ENCODE measurements around the gene CCNT2. TPM values are rescaled to one million over a fixed set of nuclear protein-coding genes. Genes with fewer than 3 reads are reported as not detected.

Gene CCNT2
- total RNA-seq, 1 experiment from 2014 or later = 39.4 TPM

- 0 out of 2 replicates have a peak, but pooled peaks cover 2% of the 10 kb centered on the region for H3K36me3 ChIP-seq (ENCODE audit: control insufficient read depth, insufficient read depth, low read length)
- DNase-seq = no peak
- Mint-ChIP-seq H3K36me3 (ENCODE audit: insufficient read depth, unreplicated experiment) (peaks cover 50% of the 10 kb centered on the region), H3K4me1 (ENCODE audit: low read depth, unreplicated experiment) (peaks cover 19% of the 10 kb centered on the region), H3K9me3 (ENCODE audit: unreplicated experiment) (no peaks in the 10 kb centered on the region), H3K27me3 (ENCODE audit: insufficient read depth, unreplicated experiment) (no peaks in the 10 kb centered on the region), H3K4me3 (ENCODE audit: unreplicated experiment) (no peak overlapping the region), H3K27ac (ENCODE audit: unreplicated experiment) (peak overlapping the region; percentile 10)
- H3K27me3 ChIP-seq (replicated peaks; ENCODE audit: control insufficient read depth, insufficient read depth, low read length) = no peaks in the 10 kb centered on the region
- H3K9me3 ChIP-seq = no peaks in the 10 kb centered on the region
- ChIA-PET CTCF (no interaction called here), POLR2A (no interaction called here)
- no peaks in the 10 kb centered on the region for H3K4me1 ChIP-seq
- intact Hi-C loops (cut with micrococcal nuclease; ENCODE audit: unreplicated experiment) = no loop called here
- TF ChIP-seq CTCF (IDR thresholded peaks at IDR 0.05; ENCODE audit: insufficient read depth in 1 of 2, low read depth in 1 of 2, low read length in 1 of 2, severe bottlenecking in 1 of 2, unreplicated experiment in 1 of 2) = no peak
- BruUV-seq (replicated peaks) = no TSS peak
- no peak overlapping the region for H3K4me3 ChIP-seq (ENCODE audit: low read depth, low read length)
Observed at GRCh38 chr2:134926231-134926931, 7.8 kb downstream of the CCNT2 start.

- no peaks in the 10 kb centered on the region for H3K27me3 Mint-ChIP-seq (ENCODE audit: insufficient read depth, unreplicated experiment)
- H3K36me3 Mint-ChIP-seq (ENCODE audit: insufficient read depth, unreplicated experiment) = peaks cover 46% of the 10 kb centered on the region
- POLR2A ChIA-PET = no interaction called here
- H3K9me3 Mint-ChIP-seq (ENCODE audit: unreplicated experiment) = no peaks in the 10 kb centered on the region
- H3K9me3 ChIP-seq = no peaks in the 10 kb centered on the region
- no peak overlapping the region for H3K4me3 ChIP-seq (ENCODE audit: low read depth, low read length)
- intact Hi-C loops (cut with micrococcal nuclease; ENCODE audit: unreplicated experiment) = no loop called here
- peaks cover 19% of the 10 kb centered on the region for H3K4me1 Mint-ChIP-seq (ENCODE audit: low read depth, unreplicated experiment)
- H3K4me3 Mint-ChIP-seq (ENCODE audit: unreplicated experiment) = no peak overlapping the region
- CTCF ChIA-PET = no interaction called here
- no peak for TF ChIP-seq CTCF (IDR thresholded peaks at IDR 0.05; ENCODE audit: insufficient read depth in 1 of 2, low read depth in 1 of 2, low read length in 1 of 2, severe bottlenecking in 1 of 2, unreplicated experiment in 1 of 2)
- no peak overlapping the region for H3K27ac Mint-ChIP-seq (ENCODE audit: unreplicated experiment)
- 0 out of 2 replicates have a peak, but pooled peaks cover under 1% of the 10 kb centered on the region for H3K4me1 ChIP-seq
- BruUV-seq (replicated peaks) = no TSS peak
- 0 out of 2 replicates have a peak, but pooled peaks cover 2% of the 10 kb centered on the region for H3K36me3 ChIP-seq (ENCODE audit: control insufficient read depth, insufficient read depth, low read length)
- H3K27me3 ChIP-seq (replicated peaks; ENCODE audit: control insufficient read depth, insufficient read depth, low read length) = no peaks in the 10 kb centered on the region
- DNase-seq = no peak
Observed at GRCh38 chr2:134927195-134927594, 8.6 kb downstream of the CCNT2 start.

DNA sequence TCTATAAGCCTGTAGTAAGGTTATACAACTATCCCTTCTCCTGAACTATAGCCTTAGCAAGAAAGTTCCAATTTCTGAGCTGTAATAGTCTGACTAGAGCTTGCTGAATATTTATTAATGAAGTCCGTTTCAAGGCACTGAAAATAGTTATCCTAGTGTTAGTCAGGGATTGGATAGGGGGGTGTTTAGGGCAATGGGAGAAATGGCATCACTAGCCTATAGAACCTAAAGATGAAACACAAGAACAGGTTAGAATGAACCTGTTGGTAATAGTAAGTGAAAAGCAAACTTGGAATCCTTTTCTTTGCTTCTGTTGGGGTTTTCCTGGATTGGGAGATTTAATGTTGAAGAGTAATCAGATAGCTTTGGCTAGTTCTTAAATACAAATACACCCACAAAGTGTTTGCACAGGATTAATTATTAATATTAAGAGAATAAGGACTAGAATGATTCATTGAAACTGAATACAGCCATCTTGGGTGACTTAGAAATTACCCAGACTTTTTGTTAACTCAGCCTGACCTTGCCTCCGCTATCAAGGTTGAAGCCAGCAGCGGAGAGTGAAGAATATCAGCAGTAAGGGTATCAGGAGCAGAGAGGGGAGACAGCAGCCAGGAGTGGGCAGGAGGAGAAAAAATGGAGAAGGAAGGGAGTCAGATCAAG is 14.4 kb downstream of the CCNT2 start:
- Histone ChIP-seq H3K4me1 (peaks cover 15% of the 10 kb centered on the region), H3K9me3 (no peaks in the 10 kb centered on the region), H3K4me3 (ENCODE audit: low read depth, low read length) (no peak overlapping the region), H3K27me3 (replicated peaks; ENCODE audit: control insufficient read depth, insufficient read depth, low read length) (no peaks in the 10 kb centered on the region), H3K36me3 (ENCODE audit: control insufficient read depth, insufficient read depth, low read length) (no peaks in the 10 kb centered on the region)
- no peak overlapping the region for H3K27ac Mint-ChIP-seq (ENCODE audit: unreplicated experiment)
- BruUV-seq (replicated peaks) = no TSS peak
- peaks cover 52% of the 10 kb centered on the region for H3K36me3 Mint-ChIP-seq (ENCODE audit: insufficient read depth, unreplicated experiment)
- POLR2A ChIA-PET = no interaction called here
- TF ChIP-seq CTCF (IDR thresholded peaks at IDR 0.05; ENCODE audit: insufficient read depth in 1 of 2, low read depth in 1 of 2, low read length in 1 of 2, severe bottlenecking in 1 of 2, unreplicated experiment in 1 of 2) = no peak
- intact Hi-C loops (cut with micrococcal nuclease; ENCODE audit: unreplicated experiment) = no loop called here
- no peak for DNase-seq
- no peaks in the 10 kb centered on the region for H3K27me3 Mint-ChIP-seq (ENCODE audit: insufficient read depth, unreplicated experiment)
- CTCF ChIA-PET = no interaction called here
- H3K4me1 Mint-ChIP-seq (ENCODE audit: low read depth, unreplicated experiment) = peaks cover 19% of the 10 kb centered on the region
- no peak overlapping the region for H3K4me3 Mint-ChIP-seq (ENCODE audit: unreplicated experiment)
- H3K9me3 Mint-ChIP-seq (ENCODE audit: unreplicated experiment) = no peaks in the 10 kb centered on the region

Data from Caco-2 (cell line).